GM23338 (cell line): ENCODE measurements around the gene AP1S1. TPM values are rescaled to one million over a fixed set of nuclear protein-coding genes. Genes with fewer than 3 reads are reported as not detected.

Source experiments
- ATAC-seq: fragments of 200-7000 bp; cut with Tn5 transposase; 3 replicates; pipeline ENCODE4 v1.9.1; 2020
- DNase-seq: peaks from one replicate; pipeline ENCODE4 v3.0.0-alpha.2; 2015; ENCODE audit warnings: low spot score
- H2AFZ ChIP-seq: fragments of 200-600 bp; sonication (generic); 2 replicates; pipeline ENCODE4 v1.8.0; 2016; ENCODE audit warnings: antibody characterized with exemption, mild to moderate bottlenecking, moderate library complexity
- H3F3A ChIP-seq: fragments of 200-600 bp; sonication (generic); replicated peaks from 2 replicates; pipeline ENCODE4 v1.8.0; 2017; ENCODE audit warnings: antibody characterized with exemption, mixed run types, low read depth
- H3K27ac ChIP-seq: fragments of 200-600 bp; sonication (generic); 2 replicates; pipeline ENCODE4 v1.6.1; 2016; ENCODE audit warnings: low read depth
- H3K27me3 ChIP-seq: fragments of 200-600 bp; sonication (generic); 2 replicates; pipeline ENCODE4 v1.8.0; 2016; ENCODE audit warnings: mild to moderate bottlenecking, mixed run types, moderate library complexity; ENCODE audit not compliant: insufficient read depth
- H3K36me3 ChIP-seq: fragments of 200-600 bp; sonication (generic); 2 replicates; pipeline ENCODE4 v1.8.0; 2016; ENCODE audit warnings: mild to moderate bottlenecking; ENCODE audit not compliant: insufficient read depth
- H3K4me1 ChIP-seq: fragments of 200-600 bp; sonication (generic); 2 replicates; pipeline ENCODE4 v1.8.0; 2016; ENCODE audit warnings: mild to moderate bottlenecking, moderate library complexity; ENCODE audit not compliant: insufficient read depth
- H3K4me2 ChIP-seq: fragments of 200-600 bp; sonication (generic); 2 replicates; pipeline ENCODE4 v1.7.1; 2017; ENCODE audit warnings: mixed run types
- H3K4me3 ChIP-seq: fragments of 200-600 bp; sonication (generic); 2 replicates; pipeline ENCODE4 v1.6.1; 2016; ENCODE audit warnings: mixed run types
- H3K79me2 ChIP-seq: fragments of 200-600 bp; sonication (generic); replicated peaks from 2 replicates; pipeline ENCODE4 v1.8.0; 2017; ENCODE audit warnings: mild to moderate bottlenecking; ENCODE audit not compliant: insufficient read depth
- H3K9me2 ChIP-seq: fragments of 200-600 bp; sonication (generic); 2 replicates; pipeline ENCODE4 v1.8.0; 2017; ENCODE audit not compliant: insufficient read depth
- H4K20me1 ChIP-seq: fragments of 200-600 bp; sonication (generic); replicated peaks from 2 replicates; pipeline ENCODE4 v1.8.0; 2017; ENCODE audit warnings: mild to moderate bottlenecking; ENCODE audit not compliant: insufficient read depth
- H3K27ac Mint-ChIP-seq: 2 replicates; pipeline ENCODE4 v1.8.0; 2020; ENCODE audit warnings: inconsistent platforms, mild to moderate bottlenecking, moderate library complexity, mixed read lengths
- H3K27me3 Mint-ChIP-seq: 3 replicates; pipeline ENCODE4 v1.8.0; 2022; ENCODE audit warnings: low read depth, mild to moderate bottlenecking, moderate library complexity, mixed read lengths, inconsistent platforms; ENCODE audit not compliant: insufficient read depth, poor library complexity
- H3K36me3 Mint-ChIP-seq: 3 replicates; pipeline ENCODE4 v1.8.0; 2021; ENCODE audit warnings: low read depth, mild to moderate bottlenecking, inconsistent platforms, moderate library complexity, mixed read lengths
- H3K4me1 Mint-ChIP-seq: 3 replicates; pipeline ENCODE4 v1.8.0; 2020; ENCODE audit warnings: mild to moderate bottlenecking, inconsistent platforms, mixed read lengths
- H3K4me3 Mint-ChIP-seq: 3 replicates; pipeline ENCODE4 v1.8.0; 2021; ENCODE audit warnings: moderate library complexity, mild to moderate bottlenecking, inconsistent platforms, mixed read lengths
- H3K9me3 Mint-ChIP-seq: 3 replicates; pipeline ENCODE4 v1.8.0; 2020; ENCODE audit warnings: moderate library complexity, mild to moderate bottlenecking, inconsistent platforms, mixed read lengths
- CREB1 ChIP-seq: fragments of 250-450 bp; sonication (Bioruptor Pico); IDR thresholded peaks from 2 replicates; pipeline ENCODE4 v1.5.0; 2020; ENCODE audit warnings: low read depth, mild to moderate bottlenecking, moderate library complexity
- CTCF ChIP-seq, 2 experiments: fragments of 200-600 bp in 1 of 2; sonication (generic) in 1 of 2; conservative IDR thresholded peaks; 2 replicates each; pipeline versions ENCODE4 v1.5.1 to v1.6.1; 2016 to 2017; ENCODE audit warnings: antibody characterized with exemption in 2 of 2, low read depth in 2 of 2, mild to moderate bottlenecking in 2 of 2, moderate library complexity in 1 of 2
- EZH2 ChIP-seq: fragments of 200-600 bp; sonication (generic); IDR thresholded peaks from one replicate; pipeline ENCODE4 v1.8.0; 2017; ENCODE audit warnings: antibody characterized with exemption, mild to moderate bottlenecking, low read depth; ENCODE audit not compliant: unreplicated experiment
- EZH2phosphoT487 ChIP-seq: fragments of 200-600 bp; sonication (generic); IDR thresholded peaks from one replicate; pipeline ENCODE4 v1.8.1; 2018; ENCODE audit warnings: antibody characterized with exemption; ENCODE audit not compliant: unreplicated experiment
- JUNB ChIP-seq: IDR thresholded peaks from one replicate; pipeline ENCODE4 v1.6.1; 2016; ENCODE audit warnings: antibody characterized with exemption; ENCODE audit not compliant: unreplicated experiment
- NANOG ChIP-seq: IDR thresholded peaks from 2 replicates; pipeline ENCODE4 v1.6.1; 2016; ENCODE audit warnings: antibody characterized with exemption, borderline replicate concordance
- POLR2AphosphoS5 ChIP-seq: IDR thresholded peaks from 2 replicates; pipeline ENCODE4 v1.6.1; 2016; ENCODE audit warnings: antibody characterized with exemption, low read depth
- REST ChIP-seq: IDR thresholded peaks from one replicate; pipeline ENCODE4 v1.6.1; 2018; ENCODE audit warnings: antibody characterized with exemption; ENCODE audit not compliant: unreplicated experiment
- STAT1 ChIP-seq: IDR thresholded peaks from one replicate; pipeline ENCODE4 v1.6.1; 2016; ENCODE audit warnings: antibody characterized with exemption; ENCODE audit not compliant: unreplicated experiment
- ZNF114 ChIP-seq: fragments of 250-450 bp; sonication (Bioruptor Pico); IDR thresholded peaks from 2 replicates; pipeline ENCODE4 v1.5.0; 2020; ENCODE audit warnings: mild to moderate bottlenecking, moderate library complexity
- ZNF331 ChIP-seq: fragments of 250-450 bp; sonication (Bioruptor Pico); IDR thresholded peaks from 2 replicates; pipeline ENCODE4 v1.5.0; 2020; ENCODE audit warnings: low read depth, mild to moderate bottlenecking, moderate library complexity
- ZNF462 ChIP-seq: fragments of 250-450 bp; sonication (Bioruptor Pico); IDR thresholded peaks from 2 replicates; pipeline ENCODE4 v1.5.0; 2020; ENCODE audit warnings: mild to moderate bottlenecking, moderate library complexity
- polyA plus RNA-seq: library from polyadenylated mRNA; unstranded; fragments of >200 nt; fragmentation: Nextera tagmentation; extraction: Ambion mirVana; gene quantifications from 2 replicates; pipeline ENCODE4 v1.2.1, GENCODE V29; 2016
- total RNA-seq: library from RNA; depleted of rRNA; stranded (reverse); fragments of >200 nt; shearing (Covaris generic); gene quantifications from 2 replicates; pipeline ENCODE4 v1.2.3, GENCODE V29; 2014
- TF ChIP-seq, protein P1 (sequence below): IDR thresholded peaks from 2 replicates; pipeline ENCODE4 v1.6.1; 2016; ENCODE audit warnings: antibody characterized with exemption

Gene AP1S1
- total and polyA plus RNA-seq, 2 experiments from 2014 or later: 11.5 to 60.6 TPM

- H3K36me3 ChIP-seq: no peaks in the 10 kb centered on the region
- TF ChIP-seq ZNF462 (CRISPR knock-in tag) (no peak), STAT1 (no peak), CTCF (conservative IDR thresholded peaks at IDR 0.05; ENCODE audit: low read depth in 2 of 2) (no peak), EZH2 (no peak), CREB1 (no peak), ZNF114 (CRISPR knock-in tag) (no peak), REST (no peak), NANOG (no peak), EZH2phosphoT487 (no peak), JUNB (no peak), ZNF331 (CRISPR knock-in tag) (no peak), POLR2AphosphoS5 (no peak)
- TF ChIP-seq, protein P1, sequence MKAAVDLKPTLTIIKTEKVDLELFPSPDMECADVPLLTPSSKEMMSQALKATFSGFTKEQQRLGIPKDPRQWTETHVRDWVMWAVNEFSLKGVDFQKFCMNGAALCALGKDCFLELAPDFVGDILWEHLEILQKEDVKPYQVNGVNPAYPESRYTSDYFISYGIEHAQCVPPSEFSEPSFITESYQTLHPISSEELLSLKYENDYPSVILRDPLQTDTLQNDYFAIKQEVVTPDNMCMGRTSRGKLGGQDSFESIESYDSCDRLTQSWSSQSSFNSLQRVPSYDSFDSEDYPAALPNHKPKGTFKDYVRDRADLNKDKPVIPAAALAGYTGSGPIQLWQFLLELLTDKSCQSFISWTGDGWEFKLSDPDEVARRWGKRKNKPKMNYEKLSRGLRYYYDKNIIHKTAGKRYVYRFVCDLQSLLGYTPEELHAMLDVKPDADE: no peak
- H3K4me3 Mint-ChIP-seq: no peak overlapping the region
- no peak overlapping the region for H3K27ac ChIP-seq
- peaks cover 11% of the 10 kb centered on the region for H3K4me1 ChIP-seq
- peaks cover 14% of the 10 kb centered on the region for H3K27me3 Mint-ChIP-seq
- H3F3A ChIP-seq: no peaks in the 10 kb centered on the region; the same call in 1 of the 2 replicates
- H3K27me3 ChIP-seq: no peaks in the 10 kb centered on the region
- no peaks in the 10 kb centered on the region for H3K79me2 ChIP-seq
- H4K20me1 ChIP-seq: no peaks in the 10 kb centered on the region
- H3K36me3 Mint-ChIP-seq: no peaks in the 10 kb centered on the region
- no peak overlapping the region for H3K4me2 ChIP-seq
- H2AFZ ChIP-seq: no peak overlapping the region
- H3K4me1 Mint-ChIP-seq: peaks cover 13% of the 10 kb centered on the region
- H3K27ac Mint-ChIP-seq: no peak overlapping the region
- ATAC-seq (peak; percentile 14; the same call in 1 of the 3 replicates), DNase-seq (peak; percentile 47)
- H3K9me3 Mint-ChIP-seq: no peaks in the 10 kb centered on the region
- H3K9me2 ChIP-seq: no peaks in the 10 kb centered on the region
- H3K4me3 ChIP-seq: no peak overlapping the region
These were observed 14.0 kb upstream of the AP1S1 start for GRCh38 chr7:101140339-101140699.
